GM19193 (cell line): ENCODE results near the gene SELENOV.

Experiments
- POLR2A ChIP-seq: IDR thresholded peaks from 4 replicates; pipeline ENCODE4 v1.6.1; 2011; ENCODE audit not compliant: insufficient read depth, insufficient read length; ENCODE audit errors: extremely low read depth

SELENOV gene

DNA sequence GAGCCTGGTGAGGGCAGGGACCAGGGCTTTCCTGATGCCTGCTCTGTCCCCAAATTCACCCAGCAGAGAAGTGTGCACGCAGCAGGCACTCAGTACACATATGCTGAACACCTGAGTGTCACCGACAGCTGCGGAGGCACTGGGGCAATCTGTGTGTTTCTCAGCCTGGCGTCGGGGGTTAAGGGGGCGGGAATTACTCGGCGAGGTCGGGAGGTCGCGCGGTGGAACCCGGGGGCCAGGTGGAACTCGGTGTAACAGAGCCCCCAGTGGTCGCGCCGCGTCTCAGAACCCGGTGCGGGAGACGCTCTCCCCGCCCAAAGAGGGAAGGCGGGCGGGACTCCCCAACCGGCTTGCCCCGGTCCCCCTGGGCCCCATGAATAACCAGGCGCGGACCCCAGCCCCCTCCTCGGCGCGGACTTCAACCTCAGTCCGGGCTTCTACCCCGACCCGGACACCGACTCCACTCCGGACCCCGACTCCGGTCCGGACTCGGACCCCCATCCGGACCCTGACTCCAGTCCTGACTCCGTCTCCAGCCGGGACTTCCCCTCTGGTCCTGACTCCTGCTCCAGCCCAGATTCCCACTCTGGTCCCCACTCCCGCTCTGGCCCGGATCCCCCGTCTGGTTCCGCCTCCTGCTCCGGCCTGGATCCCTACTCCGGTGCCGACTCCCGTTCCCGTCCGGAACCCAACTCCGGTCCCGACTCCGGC is at the start of gene SELENOV:
Gene SELENOV, plus strand, starts transcription at position 300 of the 711 bp plus-strand sequence. Its CDS starts 74 bp downstream, at position 374.
- TF ChIP-seq POLR2A, result no peak

DNA sequence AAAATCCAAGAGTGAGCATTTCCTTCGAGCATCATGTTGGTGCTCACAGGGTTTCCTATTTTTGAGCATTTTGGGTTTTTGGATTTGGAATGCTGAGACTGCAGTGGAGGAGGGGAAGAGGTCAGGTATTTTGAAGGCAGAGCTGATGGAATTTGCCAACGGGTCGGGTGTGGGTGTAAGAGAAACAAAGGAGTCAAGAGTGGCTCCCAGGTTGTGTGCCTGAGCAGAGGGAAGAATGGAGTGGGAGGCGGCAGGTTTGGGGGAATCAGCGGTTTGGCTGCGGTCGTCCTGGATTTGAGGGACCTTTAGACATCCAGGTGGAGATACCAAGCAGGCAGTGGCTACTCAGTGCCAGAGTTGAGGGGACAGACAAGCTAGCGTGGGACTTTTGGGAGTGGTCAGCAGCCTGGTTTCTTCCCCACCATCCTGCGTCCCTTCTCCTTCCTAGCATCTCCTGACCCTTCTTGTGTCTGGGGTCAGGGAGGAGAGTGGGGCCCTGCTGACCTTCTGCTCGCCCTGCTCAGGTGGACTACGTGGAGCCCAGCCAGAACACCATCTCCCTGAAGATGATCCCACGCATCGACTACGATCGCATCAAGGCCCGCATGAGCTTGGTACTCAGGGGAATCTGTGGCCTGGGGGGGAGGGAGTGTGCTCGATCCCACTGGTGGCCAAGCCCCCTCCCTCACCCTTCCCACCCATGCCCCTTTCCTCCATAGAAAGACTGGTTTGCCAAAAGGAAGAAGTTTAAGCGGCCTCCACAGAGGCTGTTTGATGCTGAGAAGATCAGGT is 48.8 kb upstream of the SELENOV start:
- TF ChIP-seq POLR2A, result no peak

DNA sequence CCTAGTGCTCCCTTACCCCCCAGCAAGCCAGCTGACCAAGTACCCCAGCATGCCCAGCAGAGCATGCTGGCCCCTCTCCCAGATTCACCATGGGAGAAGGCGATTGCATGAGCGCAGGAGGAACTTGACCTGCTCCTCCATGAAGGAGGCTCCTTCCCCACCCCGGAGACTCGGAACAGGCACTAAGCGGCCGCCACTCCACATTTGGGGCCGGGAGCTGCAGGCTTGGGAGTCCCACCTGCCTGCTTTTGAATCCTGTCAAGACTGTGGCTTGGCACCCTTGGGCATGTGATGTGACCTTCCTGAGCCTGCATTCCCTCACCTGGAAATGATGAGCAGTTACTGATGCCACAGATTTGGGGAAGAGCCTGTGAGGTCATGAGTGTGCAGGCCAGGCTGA is 47.0 kb upstream of the SELENOV start:
- no peak for TF ChIP-seq POLR2A

GRCh38 chr19:39469036-39469435 is 45.9 kb upstream of the SELENOV start:
- TF ChIP-seq POLR2A, result peak; percentile 28

DNA sequence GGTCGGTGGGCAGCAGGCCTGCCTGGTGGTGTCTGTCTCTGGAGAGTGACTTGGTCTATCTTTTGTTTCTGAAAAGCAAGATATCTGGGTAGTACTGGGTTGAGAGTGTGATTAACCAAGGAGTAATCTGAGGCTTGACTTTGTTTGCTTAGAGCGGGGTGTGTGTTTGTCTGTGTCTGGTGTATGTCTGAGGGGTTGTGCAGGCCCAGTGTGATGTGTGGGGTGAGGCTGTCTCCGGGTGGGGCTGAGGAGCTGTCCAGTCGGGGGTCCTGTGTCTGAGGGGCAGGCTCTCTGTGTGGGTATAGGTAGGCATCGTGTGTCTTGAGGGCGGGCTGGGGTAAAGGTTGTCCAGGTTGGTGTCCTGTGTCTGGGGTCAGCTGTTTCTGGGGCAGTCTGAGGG is 45.4 kb upstream of the SELENOV start:
- no peak for TF ChIP-seq POLR2A

- no peak for TF ChIP-seq POLR2A
These were observed 44.1 kb upstream of the SELENOV start for GRCh38 chr19:39470724-39471339.

GRCh38 chr19:39471756-39472536 is 43.0 kb upstream of the SELENOV start:
- TF ChIP-seq POLR2A, result no peak

DNA sequence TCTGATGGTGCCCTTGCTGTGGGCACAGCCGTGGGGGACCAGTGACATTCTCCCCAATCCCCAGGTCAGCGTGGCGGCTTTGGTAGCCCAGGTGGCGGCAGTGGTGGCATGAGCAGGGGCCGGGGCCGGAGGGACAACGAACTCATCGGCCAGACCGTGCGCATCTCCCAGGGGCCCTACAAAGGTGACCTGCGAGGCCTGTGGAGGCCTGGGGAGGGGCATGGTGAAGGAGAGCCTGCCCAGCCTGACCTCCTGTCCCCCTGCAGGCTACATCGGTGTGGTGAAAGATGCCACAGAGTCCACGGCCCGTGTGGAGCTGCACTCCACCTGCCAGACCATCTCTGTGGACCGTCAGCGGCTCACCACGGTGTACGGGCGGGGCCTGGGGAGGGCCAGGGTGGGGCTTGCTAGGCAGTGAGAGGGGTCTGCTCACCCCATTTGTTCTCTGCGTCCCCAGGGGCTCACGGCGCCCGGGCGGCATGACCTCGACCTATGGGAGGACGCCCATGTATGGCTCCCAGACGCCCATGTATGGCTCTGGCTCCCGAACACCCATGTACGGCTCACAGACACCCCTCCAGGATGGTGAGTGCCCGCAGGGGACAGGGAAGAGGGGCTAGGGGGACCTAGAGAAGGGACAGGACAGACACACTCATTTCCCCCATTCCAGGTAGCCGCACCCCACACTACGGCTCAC is 42.0 kb upstream of the SELENOV start:
- TF ChIP-seq POLR2A, result no peak

GRCh38 chr19:39473443-39473960 is 41.4 kb upstream of the SELENOV start:
- TF ChIP-seq POLR2A, result no peak

DNA sequence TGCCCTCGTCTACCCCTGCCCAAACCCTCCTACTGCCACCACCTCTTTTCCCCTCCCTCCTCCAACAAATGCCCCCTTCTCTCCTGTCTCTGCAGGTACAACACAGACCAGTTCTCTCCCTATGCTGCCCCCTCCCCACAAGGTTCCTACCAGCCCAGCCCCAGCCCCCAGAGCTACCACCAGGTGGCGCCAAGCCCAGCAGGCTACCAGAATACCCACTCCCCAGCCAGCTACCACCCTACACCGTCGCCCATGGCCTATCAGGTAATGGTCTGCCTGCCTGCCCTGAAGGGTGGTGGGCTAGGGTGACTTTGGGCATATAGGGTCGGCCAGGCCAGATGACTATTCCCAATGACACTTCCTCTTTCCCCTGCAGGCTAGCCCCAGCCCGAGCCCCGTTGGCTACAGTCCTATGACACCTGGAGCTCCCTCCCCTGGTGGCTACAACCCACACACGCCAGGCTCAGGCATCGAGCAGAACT is 40.8 kb upstream of the SELENOV start:
- no peak for TF ChIP-seq POLR2A

GRCh38 chr19:39475748-39476147 is 39.2 kb upstream of the SELENOV start:
- no peak for TF ChIP-seq POLR2A

GRCh38 chr19:39479916-39480315 is 35.0 kb upstream of the SELENOV start:
- no peak for TF ChIP-seq POLR2A

DNA sequence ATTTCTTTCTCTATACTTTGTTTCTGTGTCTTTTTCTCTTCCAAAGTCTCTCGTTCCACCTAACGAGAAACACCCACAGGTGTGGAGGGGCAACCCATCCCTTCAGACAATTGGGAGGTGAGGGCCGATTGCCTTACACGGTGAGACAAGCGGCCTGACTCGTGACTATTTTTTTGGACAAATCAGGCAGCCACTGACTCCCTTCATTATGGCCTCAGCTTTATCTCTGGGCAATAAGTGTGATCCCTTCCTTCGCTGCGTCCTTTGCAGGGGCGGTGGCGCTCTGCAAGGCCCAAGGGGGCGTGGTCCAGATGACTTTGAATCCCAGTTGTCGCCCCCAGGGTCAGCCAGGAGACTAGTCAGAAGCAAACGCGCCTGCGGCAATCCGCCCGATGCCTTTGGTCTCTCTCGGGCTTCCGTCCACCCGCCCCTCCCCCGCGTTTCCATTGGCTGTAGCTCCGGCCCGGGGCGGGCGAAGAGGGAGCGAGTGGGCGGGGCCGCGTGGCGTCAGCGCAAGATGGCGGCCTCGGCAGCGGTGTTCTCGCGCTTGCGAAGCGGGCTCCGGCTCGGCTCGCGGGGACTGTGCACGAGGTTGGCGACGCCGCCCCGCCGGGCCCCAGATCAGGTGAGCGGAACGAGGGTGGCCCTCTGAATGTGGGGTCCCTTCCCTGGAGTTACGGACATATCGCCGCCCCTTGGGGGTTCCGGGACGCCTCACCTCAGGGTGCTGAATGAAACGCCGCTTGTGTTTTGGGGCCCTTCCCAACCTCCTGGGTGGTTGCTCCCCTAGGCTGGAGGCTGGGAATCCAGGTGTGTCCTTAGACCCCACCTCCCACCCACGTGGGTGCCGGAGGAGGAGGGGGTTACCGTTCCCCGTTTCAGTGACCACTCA is 34.4 kb upstream of the SELENOV start, which contains the start of gene TIMM50:
Gene TIMM50, plus strand, starts transcription at position 502 of the 892 bp plus-strand sequence. Its CDS starts 16 bp downstream, at position 518.
- peak; percentile 85 for TF ChIP-seq POLR2A
